K562 (cell line): ENCODE results near the gene GNB2. TPM values are rescaled to one million over a fixed set of nuclear protein-coding genes. Genes with fewer than 3 reads are reported as not detected.
A peak's percentile ranks its signal among the peaks of the same experiment; 100 is the strongest.

Experiments used
- ERF ChIP-seq: fragments of 450-650 bp; formaldehyde crosslinking; IDR thresholded peaks from 2 replicates; pipeline ENCODE4 v1.4.0; 2020; ENCODE audit warnings: mild to moderate bottlenecking, mixed read lengths
- FOXK1 ChIP-seq: sonication (generic); formaldehyde crosslinking; IDR thresholded peaks from 2 replicates; pipeline ENCODE4 v1.8.0; 2022; ENCODE audit warnings: missing genetic modification reagents, mild to moderate bottlenecking, borderline replicate concordance
- HDGF ChIP-seq: fragments of 450-650 bp; IDR thresholded peaks from 2 replicates; pipeline ENCODE4 v1.6.1; 2016
- HNRNPLL ChIP-seq: fragments of 200-400 bp; formaldehyde crosslinking; IDR thresholded peaks from 2 replicates; pipeline ENCODE4 v1.6.1; 2017; ENCODE audit warnings: low read length, low read depth, mild to moderate bottlenecking; ENCODE audit not compliant: poor library complexity, severe bottlenecking
- ILK ChIP-seq: fragments of 450-650 bp; IDR thresholded peaks from 2 replicates; pipeline ENCODE4 v1.6.1; 2016; ENCODE audit warnings: missing genetic modification characterization, low read depth, mild to moderate bottlenecking, missing compliant biosample characterization, moderate library complexity, borderline replicate concordance
- NONO ChIP-seq, 2 experiments: fragments of 200-400 bp in 1 of 2; fragments of 450-650 bp in 1 of 2; formaldehyde crosslinking in 1 of 2; IDR thresholded peaks; 2 replicates each; pipeline ENCODE4 v1.6.1; 2017; ENCODE audit warnings: low read depth in 2 of 2, mild to moderate bottlenecking in 2 of 2, moderate library complexity in 2 of 2, low read length in 1 of 2
- POLR3A ChIP-seq: IDR thresholded peaks from 2 replicates; pipeline ENCODE4 v1.6.1; 2011; ENCODE audit warnings: borderline replicate concordance, mild to moderate bottlenecking, moderate library complexity; ENCODE audit not compliant: insufficient read length, insufficient read depth; ENCODE audit errors: extremely low read depth
- RAD21 ChIP-seq, 2 experiments: fragments of 250-450 bp in 1 of 2; fragments of 450-650 bp in 1 of 2; sonication (Bioruptor Pico) in 1 of 2; formaldehyde crosslinking in 1 of 2; IDR thresholded peaks in 1 of 2; conservative IDR thresholded peaks in 1 of 2; 2 replicates each; pipeline versions ENCODE4 v1.4.0 to v1.8.0; 2020 to 2022; ENCODE audit warnings: mild to moderate bottlenecking in 2 of 2, moderate library complexity in 1 of 2
- RBBP5 ChIP-seq: fragments of 200-600 bp; sonication (generic); IDR thresholded peaks from 2 replicates; pipeline ENCODE4 v1.6.1; 2012; ENCODE audit warnings: borderline replicate concordance, mild to moderate bottlenecking, low read length, control low read depth, inconsistent platforms; ENCODE audit not compliant: insufficient read depth, poor library complexity, severe bottlenecking
- SRSF9 ChIP-seq: fragments of 200-400 bp; formaldehyde crosslinking; IDR thresholded peaks from 2 replicates; pipeline ENCODE4 v1.6.1; 2017; ENCODE audit warnings: low read depth, low read length, borderline replicate concordance
- TARDBP ChIP-seq: fragments of 450-650 bp; IDR thresholded peaks from 2 replicates; pipeline ENCODE4 v1.6.1; 2016
- ZNF3 ChIP-seq: fragments of 250-450 bp; sonication (Bioruptor Pico); IDR thresholded peaks from 2 replicates; pipeline ENCODE4 v1.5.0; 2021; ENCODE audit warnings: mild to moderate bottlenecking, moderate library complexity
- polyA plus RNA-seq, 8 experiments: library from polyadenylated mRNA; depleted of rRNA in 4 of 8; stranded (reverse) in 5 of 8; unstranded in 3 of 8; fragments of >200 nt; fragmentation: Nextera tagmentation in 2 of 8; fragmentation: Illumina TruSeq in 1 of 8; extraction: Ambion mirVana in 2 of 8; extraction: Trizol in 1 of 8; gene quantifications; 2 replicates each; pipeline versions ENCODE4 v1.2.1 to v1.2.3, GENCODE V29; 2011 to 2014; ENCODE audit warnings: inconsistent platforms in 1 of 8, missing spikeins in 1 of 8
- total RNA-seq, 7 experiments: library from RNA; depleted of rRNA in 6 of 7; stranded (reverse); fragments of >200 nt in 6 of 7; fragmentation: Illumina TruSeq in 2 of 7; extraction: Trizol in 2 of 7; gene quantifications; 2 replicates each; pipeline versions ENCODE4 v1.2.1 to v1.2.3, GENCODE V29; 2011 to 2021; ENCODE audit warnings: low replicate concordance in 1 of 7
- TF ChIP-seq, protein P1 (sequence below): IDR thresholded peaks from 2 replicates; pipeline ENCODE4 v1.6.1; 2012; ENCODE audit warnings: low read depth, low read length, improper control_type of control experiment, borderline replicate concordance
- TF ChIP-seq, protein P2 (sequence below): fragments of 450-650 bp; IDR thresholded peaks from 2 replicates; pipeline ENCODE4 v1.6.1; 2018; ENCODE audit warnings: mild to moderate bottlenecking, low read depth; ENCODE audit not compliant: partially characterized antibody
- TF ChIP-seq, protein P3 (sequence below): fragments of 450-650 bp; IDR thresholded peaks from 2 replicates; pipeline ENCODE4 v1.6.1; 2016; ENCODE audit warnings: antibody characterized with exemption
- TF ChIP-seq, protein P4 (sequence below): fragments of 450-650 bp; IDR thresholded peaks from 2 replicates; pipeline ENCODE4 v1.6.1; 2017; ENCODE audit warnings: mild to moderate bottlenecking, moderate library complexity
- TF ChIP-seq, protein P5 (sequence below): sonication (generic); formaldehyde crosslinking; IDR thresholded peaks from 2 replicates; pipeline ENCODE4 v1.8.0; 2022; ENCODE audit warnings: mild to moderate bottlenecking, low read depth, missing genetic modification reagents

Gene GNB2
- total and polyA plus RNA-seq, 9 of the 15 experiments (the other 6 are each of a cell fraction or from before 2014, with no cell fraction given): 0.65 to 320 (median 104) TPM

DNA sequence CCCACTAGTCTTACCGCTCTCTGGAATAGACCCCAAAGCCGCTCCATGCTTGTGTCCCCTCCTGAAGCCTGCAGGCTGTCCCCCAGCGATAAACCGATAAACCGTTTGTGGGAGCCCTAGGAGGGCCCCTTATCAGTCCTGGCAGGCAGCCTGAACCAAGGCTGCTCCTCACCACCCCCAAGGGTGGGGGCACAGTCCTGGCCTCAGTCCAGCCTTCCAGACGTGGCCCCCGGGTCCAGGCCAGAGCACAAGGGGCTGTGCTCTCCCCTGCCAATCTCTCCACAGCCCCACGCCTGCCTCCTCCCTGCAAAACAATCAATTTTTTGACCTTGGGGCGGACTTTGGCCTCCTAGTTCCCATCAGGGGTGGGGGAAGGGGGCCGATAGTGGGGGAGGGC is 32.1 kb upstream of the GNB2 start, which contains the start of gene TFR2 (continued):
- TF ChIP-seq, protein P1, sequence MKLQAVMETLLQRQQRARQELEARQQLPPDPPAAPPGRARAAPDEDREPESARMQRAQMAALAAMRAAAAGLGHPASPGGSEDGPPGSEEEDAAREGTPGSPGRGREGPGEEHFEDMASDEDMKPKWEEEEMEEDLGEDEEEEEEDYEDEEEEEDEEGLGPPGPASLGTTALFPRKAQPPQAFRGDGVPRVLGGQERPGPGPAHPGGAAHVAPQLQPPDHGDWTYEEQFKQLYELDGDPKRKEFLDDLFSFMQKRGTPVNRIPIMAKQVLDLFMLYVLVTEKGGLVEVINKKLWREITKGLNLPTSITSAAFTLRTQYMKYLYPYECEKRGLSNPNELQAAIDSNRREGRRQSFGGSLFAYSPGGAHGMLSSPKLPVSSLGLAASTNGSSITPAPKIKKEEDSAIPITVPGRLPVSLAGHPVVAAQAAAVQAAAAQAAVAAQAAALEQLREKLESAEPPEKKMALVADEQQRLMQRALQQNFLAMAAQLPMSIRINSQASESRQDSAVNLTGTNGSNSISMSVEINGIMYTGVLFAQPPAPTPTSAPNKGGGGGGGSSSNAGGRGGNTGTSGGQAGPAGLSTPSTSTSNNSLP: no peak
- no peak for TF ChIP-seq HNRNPLL
- TF ChIP-seq, protein P2, sequence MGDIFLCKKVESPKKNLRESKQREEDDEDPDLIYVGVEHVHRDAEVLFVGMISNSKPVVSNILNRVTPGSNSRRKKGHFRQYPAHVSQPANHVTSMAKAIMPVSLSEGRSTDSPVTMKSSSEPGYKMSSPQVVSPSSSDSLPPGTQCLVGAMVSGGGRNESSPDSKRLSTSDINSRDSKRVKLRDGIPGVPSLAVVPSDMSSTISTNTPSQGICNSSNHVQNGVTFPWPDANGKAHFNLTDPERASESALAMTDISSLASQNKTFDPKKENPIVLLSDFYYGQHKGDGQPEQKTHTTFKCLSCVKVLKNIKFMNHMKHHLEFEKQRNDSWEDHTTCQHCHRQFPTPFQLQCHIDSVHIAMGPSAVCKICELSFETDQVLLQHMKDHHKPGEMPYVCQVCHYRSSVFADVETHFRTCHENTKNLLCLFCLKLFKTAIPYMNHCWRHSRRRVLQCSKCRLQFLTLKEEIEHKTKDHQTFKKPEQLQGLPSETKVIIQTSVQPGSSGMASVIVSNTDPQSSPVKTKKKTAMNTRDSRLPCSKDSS: no peak
- TF ChIP-seq POLR3A: no peak
- TF ChIP-seq, protein P3, sequence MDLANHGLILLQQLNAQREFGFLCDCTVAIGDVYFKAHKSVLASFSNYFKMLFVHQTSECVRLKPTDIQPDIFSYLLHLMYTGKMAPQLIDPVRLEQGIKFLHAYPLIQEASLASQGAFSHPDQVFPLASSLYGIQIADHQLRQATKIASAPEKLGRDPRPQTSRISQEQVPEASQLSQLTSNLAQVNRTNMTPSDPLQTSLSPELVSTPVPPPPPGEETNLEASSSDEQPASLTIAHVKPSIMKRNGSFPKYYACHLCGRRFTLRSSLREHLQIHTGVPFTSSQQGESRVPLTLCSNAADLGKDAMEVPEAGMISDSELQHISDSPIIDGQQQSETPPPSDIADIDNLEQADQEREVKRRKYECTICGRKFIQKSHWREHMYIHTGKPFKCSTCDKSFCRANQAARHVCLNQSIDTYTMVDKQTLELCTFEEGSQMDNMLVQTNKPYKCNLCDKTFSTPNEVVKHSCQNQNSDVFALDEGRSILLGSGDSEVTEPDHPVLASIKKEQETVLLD: peak; percentile 42; the same call in 1 of the 2 replicates
- no peak for TF ChIP-seq ZNF3 (CRISPR knock-in tag)
- TF ChIP-seq, protein P4, sequence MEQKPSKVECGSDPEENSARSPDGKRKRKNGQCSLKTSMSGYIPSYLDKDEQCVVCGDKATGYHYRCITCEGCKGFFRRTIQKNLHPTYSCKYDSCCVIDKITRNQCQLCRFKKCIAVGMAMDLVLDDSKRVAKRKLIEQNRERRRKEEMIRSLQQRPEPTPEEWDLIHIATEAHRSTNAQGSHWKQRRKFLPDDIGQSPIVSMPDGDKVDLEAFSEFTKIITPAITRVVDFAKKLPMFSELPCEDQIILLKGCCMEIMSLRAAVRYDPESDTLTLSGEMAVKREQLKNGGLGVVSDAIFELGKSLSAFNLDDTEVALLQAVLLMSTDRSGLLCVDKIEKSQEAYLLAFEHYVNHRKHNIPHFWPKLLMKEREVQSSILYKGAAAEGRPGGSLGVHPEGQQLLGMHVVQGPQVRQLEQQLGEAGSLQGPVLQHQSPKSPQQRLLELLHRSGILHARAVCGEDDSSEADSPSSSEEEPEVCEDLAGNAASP: no peak
- no peak for TF ChIP-seq HDGF
- no peak for TF ChIP-seq SRSF9
- no peak for TF ChIP-seq FOXK1 (CRISPR knock-in tag)
- 0 out of 2 replicates have a peak, but pooled peaks have one; percentile 24 for TF ChIP-seq TARDBP
- no peak for TF ChIP-seq RAD21 (CRISPR knock-in tag; conservative IDR thresholded peaks at IDR 0.05 in 1 of 2, IDR thresholded peaks at IDR 0.05 in 1 of 2)
- TF ChIP-seq, protein P5, sequence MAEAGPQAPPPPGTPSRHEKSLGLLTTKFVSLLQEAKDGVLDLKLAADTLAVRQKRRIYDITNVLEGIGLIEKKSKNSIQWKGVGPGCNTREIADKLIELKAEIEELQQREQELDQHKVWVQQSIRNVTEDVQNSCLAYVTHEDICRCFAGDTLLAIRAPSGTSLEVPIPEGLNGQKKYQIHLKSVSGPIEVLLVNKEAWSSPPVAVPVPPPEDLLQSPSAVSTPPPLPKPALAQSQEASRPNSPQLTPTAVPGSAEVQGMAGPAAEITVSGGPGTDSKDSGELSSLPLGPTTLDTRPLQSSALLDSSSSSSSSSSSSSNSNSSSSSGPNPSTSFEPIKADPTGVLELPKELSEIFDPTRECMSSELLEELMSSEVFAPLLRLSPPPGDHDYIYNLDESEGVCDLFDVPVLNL (CRISPR knock-in tag): no peak
- peak in 1 of 2 experiments; percentile 90; a peak in 2 of 4 replicates for TF ChIP-seq NONO (IDR thresholded peaks at IDR 0.05; ENCODE audit: low read depth in 2 of 2, low read length in 1 of 2)
- TF ChIP-seq ILK (tag): no peak
- no peak for TF ChIP-seq RBBP5
- TF ChIP-seq ERF (CRISPR knock-in tag): peak; percentile 85
